ENCODE measurements around the gene STK39. TPM values are rescaled to one million over a fixed set of nuclear protein-coding genes. Genes with fewer than 3 reads are reported as not detected.

STK39 gene
- total RNA-seq, 1 donor from 2014 or later: 63.7 TPM

GRCh38 chr2:168160897-168161296, 86.5 kb downstream of the STK39 start:
- no peak for DNase-seq (ENCODE audit: low spot score)

- DNase-seq (ENCODE audit: low spot score): no peak
Measured at GRCh38 chr2:168159754-168160585, 87.4 kb downstream of the STK39 start.

GRCh38 chr2:168158586-168158985, 88.8 kb downstream of the STK39 start:
- no peak for DNase-seq (ENCODE audit: low spot score)

GRCh38 chr2:168157926-168158325, 89.5 kb downstream of the STK39 start:
- DNase-seq (ENCODE audit: low spot score): no peak

- DNase-seq (ENCODE audit: low spot score): no peak
Measured at GRCh38 chr2:168157070-168157469, 90.3 kb downstream of the STK39 start.

GRCh38 chr2:168156661-168157060, 90.7 kb downstream of the STK39 start:
- DNase-seq (ENCODE audit: low spot score): no peak

- DNase-seq (ENCODE audit: low spot score): no peak
Measured at GRCh38 chr2:168155680-168156079, 91.7 kb downstream of the STK39 start.

GRCh38 chr2:168155046-168155445, 92.3 kb downstream of the STK39 start:
- no peak for DNase-seq (ENCODE audit: low spot score)

GRCh38 chr2:168152902-168153530, 94.4 kb downstream of the STK39 start:
- no peak for DNase-seq (ENCODE audit: low spot score)

GRCh38 chr2:168149986-168150385, 97.4 kb downstream of the STK39 start:
- no peak for DNase-seq (ENCODE audit: low spot score)

GRCh38 chr2:168149150-168149974, 98.0 kb downstream of the STK39 start:
- no peak for DNase-seq (ENCODE audit: low spot score)

- no peak for DNase-seq (ENCODE audit: low spot score)
Measured at GRCh38 chr2:168147830-168148794, 99.3 kb downstream of the STK39 start.

GRCh38 chr2:168146892-168147810, 100.2 kb downstream of the STK39 start:
- no peak for DNase-seq (ENCODE audit: low spot score)

GRCh38 chr2:168145426-168146310, 101.7 kb downstream of the STK39 start:
- DNase-seq (ENCODE audit: low spot score): no peak

- DNase-seq (ENCODE audit: low spot score): no peak
Measured at GRCh38 chr2:168145011-168145410, 102.4 kb downstream of the STK39 start.

GRCh38 chr2:168143813-168144212, 103.6 kb downstream of the STK39 start:
- DNase-seq (ENCODE audit: low spot score): no peak

GRCh38 chr2:168140892-168141291, 106.5 kb downstream of the STK39 start:
- no peak for DNase-seq (ENCODE audit: low spot score)

GRCh38 chr2:168139852-168140251, 107.5 kb downstream of the STK39 start:
- DNase-seq (ENCODE audit: low spot score): no peak

- no peak for DNase-seq (ENCODE audit: low spot score)
Measured at GRCh38 chr2:168138901-168139300, 108.5 kb downstream of the STK39 start.

Measured in ureter (tissue), 1 donor.